ENCODE results near the gene WARS2. TPM values are rescaled to one million over a fixed set of nuclear protein-coding genes. Genes with fewer than 3 reads are reported as not detected.

Gene WARS2
- polyA plus RNA-seq, 2 of the 4 experiments (the other 2 are of a cell fraction) = 5.9 to 7.9 TPM

DNA sequence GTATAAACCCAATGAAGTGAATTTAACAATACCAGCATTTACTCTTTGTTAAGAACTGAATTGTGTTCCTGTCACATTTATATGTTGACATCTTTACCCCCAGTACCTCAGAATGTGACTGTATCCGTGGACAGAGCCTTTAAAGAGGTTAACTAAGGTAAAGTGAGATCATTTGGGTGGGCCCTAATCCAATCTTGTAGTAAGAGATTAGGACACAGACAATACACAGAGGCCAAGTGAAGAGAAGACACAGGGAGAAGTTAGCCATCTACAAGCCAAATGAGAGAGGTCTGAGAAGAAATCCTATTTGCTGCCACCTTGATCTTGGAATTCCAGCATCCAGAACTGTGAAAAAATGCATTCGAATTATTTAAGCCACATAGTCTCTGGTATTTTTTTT is 22.9 kb upstream of the WARS2 start:
- Histone ChIP-seq H3K9me3 (no peaks in the 10 kb centered on the region), H3K4me3 (no peak overlapping the region), H3K4me2 (no peak overlapping the region), H3K27ac (no peak overlapping the region), H3K4me1 (no peaks in the 10 kb centered on the region)
- no peak for FAIRE-seq
- TF ChIP-seq CTCF (IDR thresholded peaks at IDR 0.05) = no peak
- no peak for TF ChIP-seq FOXS1 (CRISPR knock-in tag; IDR thresholded peaks at IDR 0.05)
- no peak for TF ChIP-seq EHF (CRISPR knock-in tag; IDR thresholded peaks at IDR 0.05)
- no peak for TF ChIP-seq HEYL (CRISPR knock-in tag; IDR thresholded peaks at IDR 0.05)
- no peak for TF ChIP-seq SMC3 (IDR thresholded peaks at IDR 0.05)
- TF ChIP-seq CBX2 (IDR thresholded peaks at IDR 0.05; ENCODE audit: borderline replicate concordance, low read depth) = no peak
- TF ChIP-seq MAX (IDR thresholded peaks at IDR 0.05) = no peak
- no peak for TF ChIP-seq GATA3 (IDR thresholded peaks at IDR 0.05; ENCODE audit: borderline replicate concordance)
- TF ChIP-seq MAZ (IDR thresholded peaks at IDR 0.05; ENCODE audit: borderline replicate concordance, low read depth, low read length) = no peak
- no peak for TF ChIP-seq ESRRA (IDR thresholded peaks at IDR 0.05; ENCODE audit: borderline replicate concordance, low read length)
- TF ChIP-seq RARB (CRISPR knock-in tag; IDR thresholded peaks at IDR 0.05) = no peak
- no peak for TF ChIP-seq CEBPB (IDR thresholded peaks at IDR 0.05)
- TF ChIP-seq, protein P1, sequence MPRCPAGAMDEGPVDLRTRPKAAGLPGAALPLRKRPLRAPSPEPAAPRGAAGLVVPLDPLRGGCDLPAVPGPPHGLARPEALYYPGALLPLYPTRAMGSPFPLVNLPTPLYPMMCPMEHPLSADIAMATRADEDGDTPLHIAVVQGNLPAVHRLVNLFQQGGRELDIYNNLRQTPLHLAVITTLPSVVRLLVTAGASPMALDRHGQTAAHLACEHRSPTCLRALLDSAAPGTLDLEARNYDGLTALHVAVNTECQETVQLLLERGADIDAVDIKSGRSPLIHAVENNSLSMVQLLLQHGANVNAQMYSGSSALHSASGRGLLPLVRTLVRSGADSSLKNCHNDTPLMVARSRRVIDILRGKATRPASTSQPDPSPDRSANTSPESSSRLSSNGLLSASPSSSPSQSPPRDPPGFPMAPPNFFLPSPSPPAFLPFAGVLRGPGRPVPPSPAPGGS (IDR thresholded peaks at IDR 0.05) = no peak
- no peak for TF ChIP-seq HDAC2 (IDR thresholded peaks at IDR 0.05)
- TF ChIP-seq HOXB5 (CRISPR knock-in tag; IDR thresholded peaks at IDR 0.05) = no peak
- TF ChIP-seq FOSB (CRISPR knock-in tag; IDR thresholded peaks at IDR 0.05) = no peak
- no peak for TF ChIP-seq JUNB (IDR thresholded peaks at IDR 0.05)
- TF ChIP-seq HOXB13 (CRISPR knock-in tag; IDR thresholded peaks at IDR 0.05; ENCODE audit: low read depth) = no peak
- TF ChIP-seq NFE2L2 (conservative IDR thresholded peaks at IDR 0.05; ENCODE audit: low read length) = no peak
- CTCF ChIA-PET = no interaction called here
- POLR2A ChIA-PET = no interaction called here
- no peak for ATAC-seq
- DNase-seq (ENCODE audit: low read depth in 1 of 2, low spot score in 1 of 2) = no peak
- 88% methylated on average over 2 of the region's 2 CpGs for WGBS (ENCODE audit: missing lambda C conversion rate)

DNA sequence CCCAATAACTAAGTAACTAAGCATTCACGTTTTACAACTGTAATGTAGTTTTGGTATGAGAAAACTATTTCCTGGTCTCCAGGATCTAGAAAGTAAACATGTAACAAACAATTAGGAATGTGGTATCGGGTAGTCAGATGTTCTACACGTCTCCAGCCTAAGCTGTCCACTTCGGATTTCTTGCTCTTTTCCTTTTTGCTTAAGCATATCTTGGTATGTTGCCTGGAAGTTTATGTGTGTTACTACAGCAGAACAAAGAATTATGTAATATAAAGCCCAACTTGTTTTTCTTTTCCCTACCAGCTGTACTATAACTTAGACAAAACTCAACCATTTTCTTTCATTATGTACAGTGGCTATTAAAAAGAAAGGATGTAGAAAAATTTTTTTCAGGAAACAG is 20.4 kb upstream of the WARS2 start:
- Histone ChIP-seq H3K27ac (no peak overlapping the region), H3K4me3 (no peak overlapping the region), H3K4me1 (no peaks in the 10 kb centered on the region), H3K9me3 (no peaks in the 10 kb centered on the region), H3K4me2 (no peak overlapping the region)
- CTCF ChIA-PET = interaction anchor here (1.7 kb wide), 1 partner anchor 10 kb away, joined by 4 read pairs; no protein-coding TSS in a partner anchor
- 83% methylated on average over 4 of the region's 4 CpGs for WGBS (ENCODE audit: missing lambda C conversion rate)
- FAIRE-seq (no peak), DNase-seq (ENCODE audit: low read depth in 1 of 2, low spot score in 1 of 2) (no peak), ATAC-seq (no peak)
- POLR2A ChIA-PET = no interaction called here
- TF ChIP-seq, protein P2, sequence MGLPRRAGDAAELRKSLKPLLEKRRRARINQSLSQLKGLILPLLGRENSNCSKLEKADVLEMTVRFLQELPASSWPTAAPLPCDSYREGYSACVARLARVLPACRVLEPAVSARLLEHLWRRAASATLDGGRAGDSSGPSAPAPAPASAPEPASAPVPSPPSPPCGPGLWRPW (IDR thresholded peaks at IDR 0.05) = no peak
- TF ChIP-seq PHF8 (IDR thresholded peaks at IDR 0.05; ENCODE audit: borderline replicate concordance, low read depth) (no peak), RFX5 (IDR thresholded peaks at IDR 0.05) (no peak), ZFP36 (IDR thresholded peaks at IDR 0.05; ENCODE audit: borderline replicate concordance, partially characterized antibody) (no peak), PBX3 (IDR thresholded peaks at IDR 0.05) (no peak), HOXA7 (CRISPR knock-in tag; IDR thresholded peaks at IDR 0.05) (no peak), MAX (IDR thresholded peaks at IDR 0.05) (no peak), NPAS2 (CRISPR knock-in tag; IDR thresholded peaks at IDR 0.05; ENCODE audit: borderline replicate concordance) (no peak), NFE2L2 (conservative IDR thresholded peaks at IDR 0.05; ENCODE audit: low read length) (no peak), SMC3 (IDR thresholded peaks at IDR 0.05) (no peak), RCOR1 (IDR thresholded peaks at IDR 0.05; ENCODE audit: low read depth, low read length) (no peak), REST (IDR thresholded peaks at IDR 0.05) (no peak), TFCP2L1 (CRISPR knock-in tag; IDR thresholded peaks at IDR 0.05) (no peak), MAFK (IDR thresholded peaks at IDR 0.05; ENCODE audit: partially characterized antibody) (no peak)
- TF ChIP-seq, protein P1 (IDR thresholded peaks at IDR 0.05) = no peak
